ENCODE data around the gene RAB7B.

GRCh38 chr1:205990226-205990625 lies 13.0 kb downstream of the RAB7B start:
- TF ChIP-seq POLR2A (IDR thresholded peaks at IDR 0.05; ENCODE audit: low read length), result no peak
- TF ChIP-seq GATA1 (IDR thresholded peaks at IDR 0.05; ENCODE audit: low read depth, low read length), result no peak
